Mucosa of rectum (tissue), 2 donors: ENCODE results near the gene BCL7A.

ENCODE experiments used
- H3K27ac ChIP-seq, 2 donors: one replicate each; pipeline ENCODE4 v1.7.0; 2013; ENCODE audit warnings: inconsistent platforms in 2 of 2, low read depth in 2 of 2, low read length in 2 of 2
- H3K27me3 ChIP-seq, 2 donors: one replicate each; pipeline ENCODE4 v1.7.0; 2013; ENCODE audit warnings: low read length in 2 of 2; ENCODE audit not compliant: control insufficient read depth in 2 of 2, insufficient read depth in 2 of 2
- H3K36me3 ChIP-seq, 2 donors: one replicate each; pipeline ENCODE4 v1.7.0; 2013; ENCODE audit warnings: low read length in 2 of 2; ENCODE audit not compliant: control insufficient read depth in 2 of 2, insufficient read depth in 2 of 2
- H3K4me1 ChIP-seq, 2 donors: one replicate each; pipeline ENCODE4 v1.7.0; 2013; ENCODE audit warnings: low read length in 2 of 2, mild to moderate bottlenecking in 1 of 2; ENCODE audit not compliant: control insufficient read depth in 2 of 2, insufficient read depth in 2 of 2
- H3K4me3 ChIP-seq, 2 donors: one replicate each; pipeline ENCODE4 v1.7.0; 2013; ENCODE audit warnings: low read length in 2 of 2
- H3K9ac ChIP-seq, 2 donors: one replicate each; pipeline ENCODE4 v1.7.0; 2013; ENCODE audit warnings: low read length in 2 of 2, low read depth in 1 of 2, mild to moderate bottlenecking in 1 of 2
- H3K9me3 ChIP-seq, 2 donors: one replicate each; pipeline ENCODE4 v1.7.0; 2013; ENCODE audit warnings: low read length in 2 of 2; ENCODE audit not compliant: control insufficient read depth in 2 of 2
- donor health status: healthy.
- donor health status: Normal muscosa, but diverticular disease.

Gene BCL7A

GRCh38 chr12:122001466-122002209 is 20.0 kb upstream of the BCL7A start:
- Histone ChIP-seq H3K4me1 (no peaks in the 10 kb centered on the region), H3K4me3 (no peak overlapping the region), H3K9ac (no peak overlapping the region), H3K9me3 (no peaks in the 10 kb centered on the region), H3K36me3 (no peaks in the 10 kb centered on the region), H3K27ac (no peak overlapping the region), H3K27me3 (no peaks in the 10 kb centered on the region)

- Histone ChIP-seq H3K27me3 (no peaks in the 10 kb centered on the region), H3K36me3 (no peaks in the 10 kb centered on the region), H3K4me1 (no peaks in the 10 kb centered on the region), H3K9me3 (no peaks in the 10 kb centered on the region), H3K27ac (no peak overlapping the region), H3K9ac (no peak overlapping the region), H3K4me3 (no peak overlapping the region)
Observed at GRCh38 chr12:122003651-122004611, 17.8 kb upstream of the BCL7A start.

- Histone ChIP-seq H3K9me3 (no peaks in the 10 kb centered on the region), H3K9ac (no peak overlapping the region), H3K4me3 (no peak overlapping the region), H3K27ac (no peak overlapping the region), H3K27me3 (no peaks in the 10 kb centered on the region), H3K4me1 (no peaks in the 10 kb centered on the region), H3K36me3 (no peaks in the 10 kb centered on the region)
Observed at GRCh38 chr12:122004633-122005071, 17.0 kb upstream of the BCL7A start.

GRCh38 chr12:122005252-122005776 is 16.4 kb upstream of the BCL7A start:
- H3K4me1 ChIP-seq = no peaks in the 10 kb centered on the region
- no peaks in the 10 kb centered on the region for H3K9me3 ChIP-seq
- no peak overlapping the region for H3K27ac ChIP-seq
- no peak overlapping the region for H3K4me3 ChIP-seq
- H3K36me3 ChIP-seq = no peaks in the 10 kb centered on the region
- H3K27me3 ChIP-seq = no peaks in the 10 kb centered on the region
- H3K9ac ChIP-seq = no peak overlapping the region

- H3K36me3 ChIP-seq = no peaks in the 10 kb centered on the region
- H3K27me3 ChIP-seq = no peaks in the 10 kb centered on the region
- no peak overlapping the region for H3K4me3 ChIP-seq
- H3K9ac ChIP-seq = no peak overlapping the region
- H3K9me3 ChIP-seq = no peaks in the 10 kb centered on the region
- H3K4me1 ChIP-seq = no peaks in the 10 kb centered on the region
- no peak overlapping the region for H3K27ac ChIP-seq
Observed at GRCh38 chr12:122006186-122006926, 15.3 kb upstream of the BCL7A start.

- Histone ChIP-seq H3K27ac (no peak overlapping the region), H3K4me1 (no peaks in the 10 kb centered on the region), H3K9ac (no peak overlapping the region), H3K27me3 (no peaks in the 10 kb centered on the region), H3K36me3 (no peaks in the 10 kb centered on the region), H3K9me3 (no peaks in the 10 kb centered on the region), H3K4me3 (no peak overlapping the region)
Observed at GRCh38 chr12:122009741-122010140, 11.9 kb upstream of the BCL7A start.

GRCh38 chr12:122012184-122012583 is 9.5 kb upstream of the BCL7A start:
- no peaks in the 10 kb centered on the region for H3K27me3 ChIP-seq
- no peaks in the 10 kb centered on the region for H3K4me1 ChIP-seq
- H3K36me3 ChIP-seq = no peaks in the 10 kb centered on the region
- no peak overlapping the region for H3K27ac ChIP-seq
- no peak overlapping the region for H3K4me3 ChIP-seq
- H3K9ac ChIP-seq = no peak overlapping the region
- no peaks in the 10 kb centered on the region for H3K9me3 ChIP-seq

- no peak overlapping the region for H3K27ac ChIP-seq
- H3K36me3 ChIP-seq = no peaks in the 10 kb centered on the region
- no peaks in the 10 kb centered on the region for H3K27me3 ChIP-seq
- no peaks in the 10 kb centered on the region for H3K4me1 ChIP-seq
- H3K4me3 ChIP-seq = no peak overlapping the region
- H3K9ac ChIP-seq = no peak overlapping the region
- H3K9me3 ChIP-seq = no peaks in the 10 kb centered on the region
Observed at GRCh38 chr12:122013136-122013535, 8.5 kb upstream of the BCL7A start.

- Histone ChIP-seq H3K9me3 (no peaks in the 10 kb centered on the region), H3K36me3 (no peaks in the 10 kb centered on the region), H3K9ac (no peak overlapping the region), H3K27me3 (no peaks in the 10 kb centered on the region), H3K4me1 (no peaks in the 10 kb centered on the region), H3K27ac (no peak overlapping the region), H3K4me3 (no peak overlapping the region)
Observed at GRCh38 chr12:122013791-122014590, 7.7 kb upstream of the BCL7A start.
